Stimulated activated CD4-positive, alpha-beta T cell treated with anti-CD3 and anti-CD28 coated beads, Interleukin-4, amount 100 ng/mL, for 24 hours (primary cell): ENCODE results near the gene SMARCD1.
"Not testable (repeated sequence)": the region's sequence is repeated elsewhere in the genome, so short reads cannot be mapped to it uniquely, and the experiment has no call there.

ENCODE experiments used
- DNase-seq: peaks from one replicate; pipeline ENCODE4 v3.0.0-alpha.2; 2020

SMARCD1 gene

GRCh38 chr12:50078281-50078680, 6.9 kb upstream of the SMARCD1 start:
- no peak for DNase-seq

GRCh38 chr12:50079771-50080170, 5.4 kb upstream of the SMARCD1 start:
- DNase-seq, result no peak

- no peak for DNase-seq
Observed at GRCh38 chr12:50081096-50081808, 3.9 kb upstream of the SMARCD1 start.

GRCh38 chr12:50082644-50083043, 2.5 kb upstream of the SMARCD1 start:
- DNase-seq, result no peak

- DNase-seq, result no peak
Observed at GRCh38 chr12:50083301-50083700, 1.8 kb upstream of the SMARCD1 start.

GRCh38 chr12:50084409-50084774, 750 bp upstream of the SMARCD1 start:
- DNase-seq, result not testable (repeated sequence)

- no peak for DNase-seq
Observed at GRCh38 chr12:50085615-50086072, 502 bp downstream of the SMARCD1 start.

- DNase-seq, result no peak
Observed at GRCh38 chr12:50086148-50086547, 1.0 kb downstream of the SMARCD1 start.

GRCh38 chr12:50087151-50087550, 2.0 kb downstream of the SMARCD1 start:
- no peak for DNase-seq

- DNase-seq, result no peak
Observed at GRCh38 chr12:50087995-50088394, 2.9 kb downstream of the SMARCD1 start.

- peak; percentile 67 for DNase-seq
Observed at GRCh38 chr12:50088577-50089335, 3.6 kb downstream of the SMARCD1 start.

- DNase-seq, result no peak
Observed at GRCh38 chr12:50089730-50090129, 4.6 kb downstream of the SMARCD1 start.

GRCh38 chr12:50090391-50090790, 5.2 kb downstream of the SMARCD1 start:
- no peak for DNase-seq

- no peak for DNase-seq
Observed at GRCh38 chr12:50097952-50098351, 12.8 kb downstream of the SMARCD1 start.

GRCh38 chr12:50099302-50100008, 14.3 kb downstream of the SMARCD1 start:
- no peak for DNase-seq

GRCh38 chr12:50100561-50100960, 15.4 kb downstream of the SMARCD1 start:
- no peak for DNase-seq

GRCh38 chr12:50101663-50102062, 16.5 kb downstream of the SMARCD1 start:
- DNase-seq, result no peak

GRCh38 chr12:50102131-50102531, 17.0 kb downstream of the SMARCD1 start:
- no peak for DNase-seq

GRCh38 chr12:50102646-50103309, 17.6 kb downstream of the SMARCD1 start:
- DNase-seq, result no peak

- no peak for DNase-seq
Observed at GRCh38 chr12:50103351-50103750, 18.2 kb downstream of the SMARCD1 start.

GRCh38 chr12:50103767-50104321, 18.7 kb downstream of the SMARCD1 start, which contains the start of gene GPD1:
TSS of gene GPD1 (plus strand) at chr12:50104008. CDS start at chr12:50104051, 43 bp downstream.
- peak; percentile 36 for DNase-seq
